HG03280 (cell line): Measurements from ENCODE around the gene ZNF431.
"Not testable (repeated sequence)": the region's sequence is repeated elsewhere in the genome, so short reads cannot be mapped to it uniquely, and the experiment has no call there.

ENCODE experiments used
- ATAC-seq: cut with Tn5 transposase; IDR thresholded peaks from one replicate; pipeline ENCODE4 v1.9.1; 2021; ENCODE audit warnings: mild to moderate bottlenecking, moderate library complexity; ENCODE audit not compliant: unreplicated experiment

Gene ZNF431

DNA sequence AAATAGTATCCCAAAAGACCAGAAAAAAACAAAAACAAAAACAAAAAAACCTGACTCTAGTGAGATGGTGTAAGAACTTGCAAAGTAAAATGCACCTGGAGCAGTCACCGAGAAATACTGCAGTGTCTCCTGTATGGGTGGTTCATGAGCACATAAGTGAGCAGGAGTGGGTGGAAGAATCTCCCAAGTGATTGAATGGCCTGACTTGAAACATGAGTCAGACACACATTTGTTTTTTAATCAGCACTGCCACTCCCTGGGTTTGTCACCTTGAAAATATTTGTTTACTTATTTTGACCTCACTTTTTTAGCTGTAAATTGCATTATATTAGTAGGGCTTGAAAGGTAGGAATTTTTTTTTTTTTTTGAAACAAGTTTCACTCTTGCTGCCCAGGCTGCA is 2.0 kb downstream of the ZNF431 start:
- no peak for ATAC-seq

DNA sequence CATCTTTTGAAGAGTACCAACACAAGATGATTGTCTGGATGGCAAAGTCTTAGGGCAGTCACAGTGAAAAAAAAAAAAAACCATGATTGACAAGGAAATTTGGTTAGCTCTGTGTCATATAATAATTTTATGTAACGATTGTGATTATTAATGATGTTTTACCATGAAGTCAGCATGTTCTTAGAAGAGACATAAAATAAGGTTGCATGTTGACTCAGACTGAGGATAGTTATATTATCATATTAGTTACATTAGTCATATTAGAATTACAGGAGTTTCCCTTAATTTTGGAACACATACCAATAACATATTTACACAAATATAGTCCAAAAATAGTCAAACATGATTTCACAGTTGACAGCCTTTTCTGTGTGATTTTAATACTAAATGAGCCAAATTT is 5.7 kb downstream of the ZNF431 start:
- no peak for ATAC-seq

DNA sequence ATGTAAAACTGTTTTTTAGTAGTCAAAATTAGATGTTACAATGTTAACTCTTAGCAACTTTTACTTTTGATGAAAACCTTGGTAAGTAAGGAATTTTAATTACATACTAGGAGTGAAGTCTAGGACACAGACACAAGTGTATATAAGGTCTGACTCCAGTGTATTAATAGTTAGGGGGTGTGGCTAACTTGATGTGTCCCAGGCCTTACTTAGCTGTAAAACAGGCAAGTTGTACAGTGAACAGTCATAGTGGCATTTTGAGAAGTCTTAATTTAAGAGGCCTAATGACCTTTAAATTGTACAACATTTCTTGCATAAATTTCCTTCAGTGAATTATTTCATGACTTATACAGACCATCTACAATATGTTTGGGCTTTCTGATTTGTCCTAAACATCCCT is 6.8 kb downstream of the ZNF431 start:
- no peak for ATAC-seq

DNA sequence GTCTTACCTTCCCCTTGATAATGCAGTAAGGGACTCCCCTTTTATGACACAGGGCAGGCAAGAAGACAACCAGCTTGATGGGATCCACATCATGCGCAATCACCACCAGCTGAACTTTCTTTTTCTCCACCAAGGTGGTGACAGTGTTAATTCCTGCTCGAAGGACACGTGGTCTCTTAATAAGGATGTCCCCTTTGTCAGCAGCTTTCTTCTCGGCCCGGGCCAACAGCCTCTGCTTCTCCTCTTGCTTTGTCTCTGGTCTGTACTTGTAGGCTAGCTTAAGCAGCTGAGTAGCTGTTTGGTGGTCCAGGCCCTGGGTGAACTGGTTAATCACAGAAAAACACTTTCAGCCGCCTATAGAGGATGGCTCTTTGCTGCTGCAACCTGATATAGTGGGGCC is 8.0 kb downstream of the ZNF431 start:
- ATAC-seq = no peak

DNA sequence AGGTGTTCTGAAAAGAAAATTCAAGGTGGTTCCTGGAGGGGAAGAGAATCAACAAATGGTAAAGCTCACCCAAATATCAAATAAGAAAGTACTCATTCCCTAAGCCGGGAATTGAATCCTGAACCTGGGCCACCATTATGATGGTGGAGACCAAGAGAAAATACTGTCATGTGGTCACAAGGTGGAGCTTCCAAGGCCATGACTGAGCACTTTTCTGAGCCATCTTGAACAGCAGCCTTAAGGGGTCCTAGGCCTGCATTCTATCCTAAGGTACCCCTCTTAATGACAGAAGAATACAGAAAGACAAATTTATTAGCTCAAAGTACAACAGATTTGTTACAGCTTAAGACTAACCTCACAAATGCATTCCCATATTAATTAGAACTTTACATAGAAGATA is 9.6 kb downstream of the ZNF431 start:
- ATAC-seq = no peak

DNA sequence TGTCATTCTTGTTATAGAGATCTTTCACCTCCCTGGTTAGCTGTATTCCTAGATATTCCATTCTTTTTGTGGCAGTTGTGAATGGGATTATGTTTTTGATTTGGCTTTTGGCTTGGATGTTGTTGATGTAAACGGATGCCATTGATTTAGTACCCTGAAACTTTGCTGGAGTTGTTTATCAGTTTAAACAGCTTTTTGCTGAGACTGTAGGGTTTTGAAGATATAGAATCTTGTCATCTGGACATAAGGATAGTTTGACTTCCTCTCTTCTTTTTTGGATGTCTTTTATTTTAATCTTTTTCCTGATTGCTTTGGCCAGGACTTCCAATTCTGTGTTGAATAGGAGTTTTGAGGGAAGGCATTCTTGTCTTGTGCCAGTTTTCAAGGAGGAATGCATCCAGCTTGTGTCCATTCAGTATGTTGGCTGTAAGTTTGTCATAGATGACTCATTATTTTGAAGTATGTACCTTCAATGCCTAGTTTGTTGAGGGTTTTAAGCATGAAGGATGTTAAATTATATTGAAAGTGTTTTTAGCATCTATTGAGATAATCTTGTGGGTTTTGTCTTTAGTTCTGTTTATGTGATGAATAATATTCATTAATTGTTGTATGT is 16.8 kb downstream of the ZNF431 start:
- ATAC-seq = no peak

DNA sequence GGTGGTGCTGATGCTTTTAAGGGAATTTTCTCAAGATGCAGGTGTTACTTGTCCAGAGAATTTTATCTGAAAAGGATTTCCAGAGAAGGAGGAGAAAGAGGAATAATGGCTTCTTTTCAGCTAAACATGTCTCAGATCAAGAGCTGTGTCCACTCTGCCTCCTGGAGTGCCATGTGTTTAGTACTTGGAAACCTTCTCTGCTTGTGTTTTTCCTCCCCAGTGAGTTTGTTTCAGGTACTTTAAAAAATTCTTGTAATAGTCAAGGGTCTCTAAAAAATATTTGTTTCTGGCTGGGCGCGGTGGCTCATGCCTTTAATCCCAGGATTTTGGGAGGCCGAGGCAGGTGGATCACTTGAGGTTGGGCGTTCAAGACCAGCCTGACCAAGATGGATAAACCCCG is 22.7 kb downstream of the ZNF431 start:
- ATAC-seq = no peak

DNA sequence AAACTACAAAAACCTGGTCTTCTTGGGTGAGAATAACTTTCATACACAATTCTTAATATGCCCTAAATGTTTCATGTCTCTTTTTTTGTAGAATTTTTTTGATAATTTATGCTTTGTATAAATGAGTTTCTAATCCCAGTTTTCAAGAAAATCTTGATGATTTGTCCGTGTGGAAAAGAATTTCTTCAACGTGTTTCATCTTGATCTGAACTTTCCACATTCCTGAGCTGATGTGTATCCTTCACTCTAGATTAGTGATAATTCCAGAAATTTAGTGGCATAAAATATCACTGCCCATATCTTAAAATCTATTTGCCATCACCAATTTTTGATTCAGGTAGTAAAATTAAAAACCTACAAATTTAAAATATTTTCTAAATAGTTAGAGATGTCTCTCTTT is 24.6 kb downstream of the ZNF431 start:
- ATAC-seq = no peak

DNA sequence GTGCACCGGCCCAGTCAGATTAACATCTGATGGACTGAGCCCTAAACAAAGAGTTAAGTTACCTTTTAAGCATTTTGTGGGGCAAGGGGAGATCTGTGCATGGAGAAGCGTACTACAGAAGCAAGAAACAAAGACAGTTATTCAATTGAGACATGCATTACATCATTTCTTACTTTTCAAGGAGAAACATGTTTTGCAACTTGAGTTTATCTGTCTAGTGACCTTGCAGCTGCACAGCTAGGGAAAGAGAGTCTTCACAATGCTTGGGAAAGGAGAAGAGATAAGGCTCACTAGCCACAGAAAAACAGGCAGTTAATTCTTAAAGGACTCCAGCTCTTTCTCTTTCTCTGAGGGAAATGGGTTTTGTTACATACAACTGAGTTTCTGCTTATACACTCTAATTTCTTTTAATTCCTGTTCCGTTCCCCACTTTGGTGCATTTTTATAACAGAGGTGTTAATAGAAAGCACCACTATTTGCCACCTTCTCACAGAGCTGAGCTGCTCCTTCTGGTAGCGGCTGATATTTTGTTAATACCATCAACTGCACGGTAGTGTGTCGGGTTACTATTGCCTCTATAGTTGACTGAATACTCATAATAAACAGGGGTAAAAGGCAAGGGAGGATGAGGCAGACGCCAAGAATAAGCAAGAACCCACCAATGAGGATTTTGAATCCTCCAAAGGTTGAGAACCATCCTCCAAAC is 55.9 kb downstream of the ZNF431 start:
- no peak for ATAC-seq

DNA sequence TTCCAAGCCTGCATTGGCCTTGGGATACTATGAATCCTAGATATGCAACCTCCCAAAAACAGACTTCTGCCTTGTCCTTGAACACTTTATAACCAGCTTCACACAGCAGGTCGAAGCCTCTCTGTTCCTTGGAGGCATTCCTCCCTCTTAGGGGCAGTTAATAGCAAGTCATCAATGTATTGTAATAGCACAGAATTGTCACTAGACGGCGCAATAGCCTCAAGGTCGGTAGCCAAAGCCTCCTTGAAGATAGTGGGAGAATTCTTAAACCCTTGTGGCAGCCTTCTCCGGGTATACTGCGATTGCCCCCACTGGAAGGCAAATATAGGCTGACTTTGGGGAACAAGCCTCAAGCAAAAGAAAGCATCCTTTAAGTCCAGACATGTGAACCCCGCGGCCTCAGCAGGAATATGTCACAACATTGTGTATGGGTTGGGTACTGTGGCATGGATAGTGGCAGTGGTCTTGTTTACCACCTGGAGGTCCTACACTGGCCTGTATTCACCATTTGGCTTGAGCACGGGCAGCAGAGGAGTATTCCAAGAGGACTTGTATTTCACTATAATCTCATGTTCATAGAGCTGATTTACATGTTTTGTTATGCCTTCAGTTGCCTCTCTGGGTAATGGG is 61.1 kb downstream of the ZNF431 start:
- ATAC-seq = no peak

DNA sequence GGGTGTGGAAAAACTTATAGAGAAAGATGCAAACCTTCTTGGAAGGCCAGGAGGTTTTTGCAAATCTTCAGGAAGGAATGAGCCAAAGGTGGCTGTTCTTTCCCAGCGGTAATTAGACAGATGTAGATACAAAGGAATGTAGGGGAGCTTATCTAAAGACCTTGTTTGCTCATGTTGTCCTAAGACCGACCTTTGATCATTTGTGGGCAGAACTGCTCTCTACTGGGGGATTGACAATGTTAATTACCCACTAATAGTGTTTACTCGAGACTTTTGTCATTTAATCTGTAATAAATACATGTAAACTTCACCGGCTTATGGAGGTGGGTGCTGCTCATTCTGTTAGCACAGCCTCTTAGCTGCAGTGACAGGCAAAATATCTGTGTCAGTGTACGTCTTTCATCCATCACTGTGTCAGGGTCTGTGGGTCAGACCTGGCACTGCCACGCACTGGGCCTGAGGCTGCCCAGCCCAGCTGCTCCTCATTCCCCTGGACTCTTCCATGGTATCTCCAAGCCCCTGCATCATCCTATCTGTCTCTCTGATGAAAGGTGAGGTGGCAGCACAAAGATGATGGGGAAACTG is 68.3 kb downstream of the ZNF431 start:
- no peak for ATAC-seq

DNA sequence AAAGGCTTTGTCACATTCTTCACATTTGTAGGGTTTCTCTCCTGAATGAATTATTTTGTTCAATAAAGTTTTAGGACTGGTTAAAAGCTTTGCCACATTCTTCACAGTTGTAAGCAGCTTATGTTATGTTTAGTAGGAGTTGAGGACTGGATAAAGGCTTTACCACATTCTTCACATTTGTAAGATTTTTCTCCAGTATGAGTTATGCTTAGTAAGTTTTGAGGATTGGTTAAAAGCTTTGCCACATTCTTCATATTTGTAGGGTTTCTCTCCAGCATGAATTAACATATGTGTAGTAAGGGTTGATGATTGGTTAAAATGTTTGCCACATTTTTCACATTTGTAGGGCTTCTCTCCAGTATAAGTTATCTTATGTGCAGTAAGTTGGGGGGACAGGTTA is 79.9 kb downstream of the ZNF431 start:
- no peak for ATAC-seq

DNA sequence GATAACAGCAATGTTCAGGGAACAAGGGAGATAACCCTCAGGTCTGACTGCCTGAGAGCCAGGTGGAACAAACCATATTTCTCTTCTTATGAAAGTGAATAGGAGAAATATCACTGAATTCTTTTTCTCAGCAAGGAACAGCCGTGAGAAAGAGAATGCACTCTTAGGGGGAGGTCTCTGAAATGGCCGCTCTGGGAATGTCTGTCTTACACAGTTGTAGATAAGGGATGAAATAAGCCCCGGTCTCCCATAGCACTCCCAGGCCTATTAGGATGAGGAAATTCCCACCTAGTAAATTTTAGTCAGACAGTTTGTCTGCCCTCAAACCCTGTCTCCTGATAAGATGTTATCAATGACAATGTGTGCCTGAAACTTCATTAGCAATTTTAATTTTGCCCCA is 88.1 kb downstream of the ZNF431 start:
- not testable (repeated sequence) for ATAC-seq

DNA sequence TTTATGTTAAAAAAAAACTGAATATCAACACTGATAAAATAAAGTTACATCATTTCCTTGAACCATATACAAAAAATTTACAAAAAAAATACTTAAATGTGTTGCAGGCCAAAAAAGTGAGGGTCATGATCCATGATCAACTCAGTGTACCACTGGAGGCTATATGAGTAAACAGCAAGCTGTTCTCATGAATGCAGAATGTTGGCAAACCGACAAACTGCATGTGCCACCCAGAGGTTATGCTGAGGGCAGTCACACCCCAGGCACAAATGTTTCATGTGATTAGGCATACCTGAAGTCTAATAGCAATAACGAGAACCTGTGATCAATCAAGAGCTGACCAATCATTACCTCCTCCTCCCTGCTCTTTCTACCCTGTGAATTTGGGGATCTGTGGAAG is 91.9 kb downstream of the ZNF431 start:
- ATAC-seq = no peak

DNA sequence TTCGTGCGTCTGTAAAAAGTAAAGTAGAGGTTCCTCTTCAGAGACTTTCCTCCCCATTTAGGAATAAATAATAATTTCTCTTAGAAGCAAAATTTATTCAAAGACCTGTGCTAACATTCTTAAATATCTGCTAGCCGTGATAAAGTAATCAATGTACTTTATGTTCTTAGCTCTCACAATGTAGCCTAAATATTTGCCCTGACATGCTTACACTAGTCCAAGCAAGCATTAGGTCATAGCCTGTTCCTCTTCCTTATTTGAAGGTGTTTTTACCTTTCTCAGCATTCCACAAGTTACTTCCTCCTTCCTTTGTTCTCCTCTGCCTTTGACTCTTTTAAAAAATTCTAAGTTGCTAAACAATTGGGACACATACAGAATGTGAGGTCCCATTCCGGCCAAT is 94.9 kb downstream of the ZNF431 start:
- not testable (repeated sequence) for ATAC-seq

DNA sequence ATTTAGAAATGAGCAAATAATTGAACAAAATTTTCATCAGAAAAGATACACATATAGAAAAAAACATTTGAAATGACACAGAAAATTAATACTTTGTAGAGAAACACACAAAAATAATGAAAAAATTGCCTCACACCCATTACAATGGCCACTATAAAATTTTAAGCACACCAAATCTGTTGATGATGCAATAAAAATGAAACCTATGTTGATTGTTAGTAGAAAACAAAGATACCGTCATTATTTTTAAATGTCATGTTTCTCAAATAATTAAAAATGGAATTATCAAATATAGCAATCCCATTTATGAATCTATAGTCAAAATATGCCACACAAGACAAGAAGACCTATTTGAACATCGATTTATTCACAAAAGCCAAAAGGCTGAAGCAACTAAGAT is 96.8 kb downstream of the ZNF431 start:
- no peak for ATAC-seq
